Thyroid gland (tissue), 4 donors: ENCODE results near the gene CRTC3.

ENCODE experiments used
- POLR2A ChIP-seq, 2 donors: fragments of 450-650 bp; IDR thresholded peaks; one replicate each; pipeline ENCODE4 v1.6.1; 2017; ENCODE audit warnings: antibody characterized with exemption in 2 of 2, mild to moderate bottlenecking in 2 of 2, moderate library complexity in 1 of 2
- TF ChIP-seq, protein P1 (sequence below), 6 experiments: fragments of 200-600 bp in 3 of 6; fragments of 450-650 bp in 3 of 6; sonication (generic) in 3 of 6; IDR thresholded peaks; one replicate each; pipeline ENCODE4 v1.5.1; 2016 to 2019; ENCODE audit warnings: antibody characterized with exemption in 6 of 6, mild to moderate bottlenecking in 2 of 6, inconsistent platforms in 1 of 6, moderate library complexity in 1 of 6

DNA sequence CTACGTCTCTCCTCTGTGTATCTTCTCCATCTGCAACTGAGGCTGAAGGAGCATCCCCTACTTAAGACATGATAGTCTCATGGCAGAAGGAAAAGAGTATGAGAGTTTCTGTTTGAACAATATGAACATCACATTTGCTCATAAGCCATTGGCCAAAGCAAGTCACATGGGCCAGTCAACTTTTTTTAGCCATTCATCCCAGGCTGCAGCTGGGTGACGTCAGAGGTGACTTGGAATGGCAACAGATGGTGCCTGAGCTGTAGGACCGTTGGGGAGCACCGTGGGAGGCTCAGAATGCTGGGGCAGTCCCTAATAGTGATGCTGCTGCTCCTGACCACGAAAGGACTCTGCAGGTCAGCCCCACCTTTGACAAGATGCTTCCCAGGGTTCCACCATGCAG is 58.7 kb downstream of the CRTC3 start:
- TF ChIP-seq, protein P1, sequence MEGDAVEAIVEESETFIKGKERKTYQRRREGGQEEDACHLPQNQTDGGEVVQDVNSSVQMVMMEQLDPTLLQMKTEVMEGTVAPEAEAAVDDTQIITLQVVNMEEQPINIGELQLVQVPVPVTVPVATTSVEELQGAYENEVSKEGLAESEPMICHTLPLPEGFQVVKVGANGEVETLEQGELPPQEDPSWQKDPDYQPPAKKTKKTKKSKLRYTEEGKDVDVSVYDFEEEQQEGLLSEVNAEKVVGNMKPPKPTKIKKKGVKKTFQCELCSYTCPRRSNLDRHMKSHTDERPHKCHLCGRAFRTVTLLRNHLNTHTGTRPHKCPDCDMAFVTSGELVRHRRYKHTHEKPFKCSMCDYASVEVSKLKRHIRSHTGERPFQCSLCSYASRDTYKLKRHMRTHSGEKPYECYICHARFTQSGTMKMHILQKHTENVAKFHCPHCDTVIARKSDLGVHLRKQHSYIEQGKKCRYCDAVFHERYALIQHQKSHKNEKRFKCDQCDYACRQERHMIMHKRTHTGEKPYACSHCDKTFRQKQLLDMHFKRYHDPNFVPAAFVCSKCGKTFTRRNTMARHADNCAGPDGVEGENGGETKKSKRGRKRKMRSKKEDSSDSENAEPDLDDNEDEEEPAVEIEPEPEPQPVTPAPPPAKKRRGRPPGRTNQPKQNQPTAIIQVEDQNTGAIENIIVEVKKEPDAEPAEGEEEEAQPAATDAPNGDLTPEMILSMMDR (IDR thresholded peaks at IDR 0.05), result no peak
- no peak for TF ChIP-seq POLR2A (IDR thresholded peaks at IDR 0.05)
